OCI-M2 (cell line): ENCODE measurements around the gene MAP3K4.
"Not testable (repeated sequence)": the region's sequence is repeated elsewhere in the genome, so short reads cannot be mapped to it uniquely, and the experiment has no call there.

Experiments used
- DNase-seq: peaks from one replicate; lab custom pipeline; 2025; ENCODE audit not compliant: unreplicated experiment; lab: John Stamatoyannopoulos, UW

MAP3K4 gene

DNA sequence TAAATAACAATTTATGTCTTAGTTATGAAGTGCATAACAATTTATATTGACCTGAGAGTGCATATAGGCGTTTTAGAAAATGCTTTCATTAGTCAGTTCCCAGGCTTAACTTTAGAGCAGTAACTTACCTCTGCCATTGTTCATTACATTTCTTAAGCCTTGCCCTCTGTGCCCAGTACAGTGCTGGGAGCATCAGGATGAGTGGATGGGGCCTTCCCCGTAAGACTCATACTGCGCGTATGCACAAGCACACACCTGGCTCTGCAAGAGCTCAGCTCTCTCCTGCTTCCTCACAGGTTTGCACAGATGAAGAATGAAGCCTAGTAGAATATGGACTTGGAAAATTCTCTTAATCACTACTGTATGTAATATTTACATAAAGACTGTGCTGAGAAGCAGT is 125.0 kb downstream of the MAP3K4 start:
- no peak for DNase-seq

DNA sequence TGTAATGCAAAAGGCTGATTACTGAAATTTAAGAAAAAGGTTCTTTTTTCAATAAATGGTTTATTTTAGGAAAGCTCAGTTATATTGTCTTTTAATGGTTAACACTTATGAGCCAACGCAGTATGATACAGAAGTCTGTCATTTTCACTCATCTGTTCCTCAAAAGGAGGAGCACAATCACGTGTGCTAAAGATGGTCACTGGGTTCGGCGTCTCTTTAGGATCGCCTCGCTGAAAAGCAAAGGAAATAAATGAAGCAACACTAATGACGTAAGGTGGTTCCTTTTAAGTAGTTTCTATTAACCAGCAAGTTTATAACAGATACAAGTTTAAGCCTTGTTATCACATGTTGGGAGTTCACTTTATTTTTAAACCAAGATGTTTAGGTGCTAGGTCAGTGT is 125.7 kb downstream of the MAP3K4 start:
- DNase-seq: no peak

GRCh38 chr6:161117942-161118341 is 126.4 kb downstream of the MAP3K4 start:
- DNase-seq: no peak

DNA sequence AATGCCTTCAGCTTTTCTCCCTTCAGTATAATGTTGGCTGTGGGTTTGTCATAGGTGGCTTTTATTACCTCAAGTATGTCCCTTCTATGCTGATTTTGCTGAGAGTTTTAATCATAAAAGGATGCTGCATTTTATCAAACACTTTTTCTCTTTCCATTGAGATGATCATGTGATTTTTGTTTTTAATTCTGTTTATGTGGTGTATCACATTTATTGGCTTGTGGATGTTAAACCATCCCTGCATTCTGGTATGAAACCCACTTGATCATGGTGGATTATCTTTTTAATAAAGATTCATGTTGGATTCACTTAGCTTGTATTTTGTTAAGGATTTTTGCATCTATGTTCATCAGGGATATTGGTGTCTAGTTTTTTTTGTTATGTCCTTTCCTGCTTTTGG is 131.8 kb downstream of the MAP3K4 start:
- not testable (repeated sequence) for DNase-seq

DNA sequence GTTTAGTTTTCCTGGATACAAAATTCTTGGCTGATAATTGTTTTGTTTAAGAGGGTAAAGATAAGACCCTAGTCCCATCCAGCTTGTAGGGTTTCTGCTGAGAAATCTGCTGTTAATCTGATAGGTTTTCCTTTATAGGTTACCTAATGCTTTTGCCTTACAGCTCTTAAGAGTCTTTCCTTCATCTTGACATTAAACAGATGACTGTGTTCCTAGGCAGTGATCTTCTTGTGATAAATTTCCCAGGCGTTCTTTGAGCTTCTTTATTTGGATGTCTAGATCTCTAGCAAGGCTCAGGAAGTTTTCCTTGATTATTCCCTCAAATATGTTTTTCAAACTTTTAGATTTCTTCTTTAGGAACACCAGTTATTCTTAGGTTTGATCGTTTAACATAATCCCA is 134.0 kb downstream of the MAP3K4 start:
- no peak for DNase-seq

GRCh38 chr6:161127071-161127740 is 135.6 kb downstream of the MAP3K4 start:
- no peak for DNase-seq

DNA sequence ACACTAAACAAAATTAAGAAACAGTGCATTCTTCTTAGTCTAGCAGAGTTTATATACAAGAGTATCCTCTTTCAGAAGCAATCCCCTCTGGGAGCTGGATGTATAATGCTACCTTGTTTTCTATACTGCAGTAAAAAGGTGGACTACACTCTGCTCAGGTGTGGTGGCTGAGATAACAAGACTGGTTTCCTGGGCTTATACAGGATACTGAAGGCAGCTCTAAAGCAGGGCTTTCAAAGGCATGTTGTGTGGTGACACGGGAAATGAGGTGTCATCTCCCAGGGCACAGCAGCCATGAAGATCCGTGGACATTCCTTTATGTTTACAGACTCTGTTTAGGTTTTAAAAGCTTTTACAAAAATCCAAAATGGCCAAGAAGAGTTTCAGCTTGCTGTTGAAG is 136.7 kb downstream of the MAP3K4 start:
- DNase-seq: no peak

GRCh38 chr6:161128680-161129196 is 137.2 kb downstream of the MAP3K4 start:
- DNase-seq: no peak

DNA sequence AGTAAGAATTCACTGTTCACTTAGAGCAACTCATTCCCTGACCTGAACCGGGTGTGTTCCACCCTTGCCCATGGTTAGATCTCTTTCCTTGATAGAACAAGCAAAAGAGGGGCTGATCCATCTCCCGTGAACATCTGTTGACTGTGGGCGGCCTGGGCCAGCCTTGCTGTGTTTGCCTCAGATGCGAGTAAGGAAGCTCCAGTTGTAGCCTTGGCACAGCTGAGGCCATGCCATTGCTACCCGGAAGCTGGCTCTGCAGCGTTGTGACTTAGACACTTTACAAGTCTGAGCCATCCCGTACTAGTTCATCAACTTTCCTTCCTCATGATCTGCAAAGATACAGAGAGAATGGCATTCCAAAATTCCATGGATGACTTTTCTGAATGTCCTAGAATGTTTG is 139.0 kb downstream of the MAP3K4 start:
- no peak for DNase-seq

- DNase-seq: no peak
These were observed 139.6 kb downstream of the MAP3K4 start for GRCh38 chr6:161130967-161131766.

DNA sequence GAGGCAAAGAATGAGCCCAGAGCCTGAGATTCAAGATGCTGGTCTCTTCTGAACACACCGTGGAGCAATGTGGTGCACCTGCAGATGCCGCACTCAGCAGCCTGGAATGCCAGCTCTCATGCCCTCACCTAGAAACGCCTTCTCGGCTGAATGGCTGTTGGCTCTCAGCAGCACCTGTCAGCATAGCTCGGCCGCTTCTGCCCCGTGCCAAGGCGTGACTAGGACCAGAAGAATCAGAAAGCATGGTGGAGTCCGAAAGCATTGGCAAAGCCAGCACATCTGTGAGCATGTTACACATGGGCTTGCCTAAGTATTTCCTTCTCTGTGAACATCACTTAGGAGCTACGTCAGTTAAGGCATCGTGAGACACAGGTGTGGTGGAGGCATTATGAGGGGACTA is 140.8 kb downstream of the MAP3K4 start:
- DNase-seq: no peak

DNA sequence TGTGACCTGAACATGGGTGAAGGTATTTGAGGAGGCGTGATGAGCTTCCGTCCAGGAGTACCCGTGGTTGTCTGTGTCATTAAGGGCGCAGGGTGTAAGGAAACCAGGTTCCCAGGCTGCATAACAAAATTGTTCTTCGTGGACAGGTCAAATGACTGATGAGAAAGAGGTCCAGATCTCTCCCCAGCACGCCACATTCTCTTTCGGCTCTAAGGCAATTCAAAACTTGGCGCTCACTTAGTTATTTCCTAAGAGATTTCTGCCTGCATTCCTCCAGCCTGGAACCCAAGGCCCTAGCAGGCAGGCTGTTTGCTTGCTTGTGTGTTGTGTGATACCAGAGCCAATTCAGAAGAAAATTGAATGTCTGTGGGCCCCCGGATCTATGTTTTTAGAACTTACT is 142.4 kb downstream of the MAP3K4 start:
- DNase-seq: no peak

DNA sequence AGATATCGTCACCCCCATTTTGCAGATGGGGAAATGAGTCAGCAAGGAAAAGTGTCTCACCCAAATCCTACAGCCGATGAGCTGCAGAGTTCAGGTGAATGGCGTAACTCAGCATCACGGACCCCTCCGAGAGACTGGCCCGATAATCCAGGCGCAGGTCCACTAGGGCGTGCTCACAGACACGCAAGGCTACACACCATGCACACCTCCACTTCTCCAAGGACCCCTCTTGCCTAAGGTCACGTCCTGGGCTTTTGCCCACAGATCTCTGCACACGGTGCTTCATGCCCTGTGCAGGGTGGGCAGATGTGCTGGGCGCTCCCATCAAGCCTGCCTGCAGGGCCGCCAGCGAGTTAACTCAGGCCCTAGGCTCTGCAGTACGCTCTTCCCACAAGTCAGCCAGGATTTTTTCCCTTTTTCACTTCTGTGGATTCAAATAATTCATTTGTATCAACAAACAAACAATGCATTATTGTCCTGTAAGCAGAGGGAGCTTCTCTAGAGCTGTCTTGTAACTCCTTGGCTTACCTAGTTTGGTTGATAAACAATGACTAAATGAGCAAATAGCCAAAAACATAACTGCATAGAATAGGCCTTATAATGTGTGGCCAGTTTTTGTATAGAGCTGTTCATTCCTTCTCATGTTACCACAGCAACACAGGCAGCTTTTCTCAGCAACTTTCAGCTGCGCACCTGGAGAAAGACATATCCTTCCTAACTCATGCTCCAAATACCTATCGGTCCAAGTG is 143.2 kb downstream of the MAP3K4 start:
- DNase-seq: no peak

DNA sequence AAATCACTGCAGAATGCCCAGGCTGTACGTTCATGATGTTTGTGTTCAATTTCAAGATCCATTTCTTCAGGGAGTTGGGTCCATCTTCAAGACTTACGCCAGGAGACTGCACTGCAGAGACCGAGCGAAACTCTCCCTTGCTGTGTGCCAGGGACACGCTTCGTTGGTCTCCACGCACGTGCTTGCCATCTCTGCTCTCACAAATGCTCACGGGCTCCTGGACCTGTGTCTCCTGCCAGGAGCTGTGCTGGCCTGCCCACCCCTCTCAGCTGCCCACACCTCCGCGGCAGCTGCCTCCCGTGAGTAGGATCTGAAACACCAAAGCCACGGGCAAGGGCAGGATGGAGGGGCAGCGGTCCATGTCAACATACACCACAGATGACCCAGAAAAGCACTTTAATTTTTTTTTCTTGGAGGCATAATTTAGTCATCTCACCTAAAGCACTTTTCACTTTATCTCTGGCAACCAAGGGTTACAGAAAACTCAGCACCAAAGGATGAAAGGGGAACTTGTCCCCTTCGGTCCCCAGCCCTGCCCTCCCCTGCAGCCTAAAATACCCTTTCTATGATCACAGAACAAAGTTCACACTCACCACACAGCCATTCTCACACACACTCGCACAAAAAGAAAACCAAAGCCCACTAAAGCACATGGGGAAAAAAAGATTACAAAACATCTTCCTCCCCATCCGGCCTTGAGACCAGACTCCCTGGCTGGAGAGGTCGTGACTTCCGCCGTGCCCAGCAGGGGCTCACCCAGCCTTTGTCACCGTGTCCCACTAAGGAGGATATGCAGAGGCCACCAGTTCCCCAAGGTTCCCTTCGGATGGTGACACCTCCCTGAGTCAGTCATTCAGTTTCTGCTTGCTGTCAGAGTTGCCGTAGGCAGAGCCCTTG is 144.4 kb downstream of the MAP3K4 start:
- no peak for DNase-seq

DNA sequence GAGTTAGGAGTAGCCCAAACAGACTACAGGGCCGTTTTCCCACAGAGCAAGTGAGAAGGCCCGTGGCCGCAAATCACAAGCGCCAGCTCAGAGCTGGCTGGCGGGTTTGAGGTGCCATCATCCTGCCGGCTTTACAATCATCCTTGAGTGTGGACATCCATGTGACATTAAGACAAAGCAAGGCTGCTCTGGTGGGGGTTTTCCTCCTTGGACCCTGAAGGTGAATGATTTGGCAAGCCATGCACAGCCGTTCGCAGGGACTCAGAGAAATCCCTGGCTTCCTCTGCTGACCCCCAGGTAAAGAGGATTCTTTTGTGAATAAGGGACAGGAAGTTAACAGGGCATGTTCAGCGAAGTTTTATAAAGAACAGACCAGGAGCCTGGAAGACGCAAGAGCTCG is 145.1 kb downstream of the MAP3K4 start:
- no peak for DNase-seq

GRCh38 chr6:161137320-161137719 is 145.8 kb downstream of the MAP3K4 start:
- DNase-seq: no peak

DNA sequence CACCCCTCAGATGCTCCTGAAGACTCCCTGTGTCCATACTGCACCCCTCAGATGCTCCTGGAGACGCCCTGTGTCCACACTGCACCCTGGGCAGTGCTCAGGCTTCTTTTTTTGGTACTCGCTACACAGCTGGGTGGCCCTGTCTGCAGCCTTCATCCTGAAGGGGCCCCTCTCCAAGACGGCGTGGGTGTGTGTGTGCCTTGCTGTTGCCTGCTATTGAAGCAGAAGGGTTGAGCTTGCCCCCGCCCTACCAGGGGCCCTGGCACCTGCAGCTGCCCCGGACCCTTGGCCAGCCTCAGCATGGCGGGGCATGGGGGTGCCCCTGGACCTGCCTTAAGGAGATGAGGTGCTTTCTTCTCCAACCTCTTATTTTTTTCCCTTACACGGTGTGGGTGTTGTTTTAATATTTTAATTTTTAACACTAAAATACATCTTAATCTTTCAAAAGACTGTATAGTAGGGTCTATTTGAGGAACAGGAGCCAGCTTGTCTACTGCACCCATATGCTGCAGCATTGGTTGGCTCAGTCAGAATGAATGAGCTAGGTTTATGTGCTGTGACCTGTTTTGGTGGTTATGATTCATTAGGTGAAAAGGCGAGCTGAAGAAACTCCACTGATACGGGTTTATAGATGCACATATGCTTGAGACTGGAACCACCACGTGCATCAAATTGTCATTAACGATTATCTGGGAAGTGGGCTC is 146.4 kb downstream of the MAP3K4 start:
- no peak for DNase-seq

DNA sequence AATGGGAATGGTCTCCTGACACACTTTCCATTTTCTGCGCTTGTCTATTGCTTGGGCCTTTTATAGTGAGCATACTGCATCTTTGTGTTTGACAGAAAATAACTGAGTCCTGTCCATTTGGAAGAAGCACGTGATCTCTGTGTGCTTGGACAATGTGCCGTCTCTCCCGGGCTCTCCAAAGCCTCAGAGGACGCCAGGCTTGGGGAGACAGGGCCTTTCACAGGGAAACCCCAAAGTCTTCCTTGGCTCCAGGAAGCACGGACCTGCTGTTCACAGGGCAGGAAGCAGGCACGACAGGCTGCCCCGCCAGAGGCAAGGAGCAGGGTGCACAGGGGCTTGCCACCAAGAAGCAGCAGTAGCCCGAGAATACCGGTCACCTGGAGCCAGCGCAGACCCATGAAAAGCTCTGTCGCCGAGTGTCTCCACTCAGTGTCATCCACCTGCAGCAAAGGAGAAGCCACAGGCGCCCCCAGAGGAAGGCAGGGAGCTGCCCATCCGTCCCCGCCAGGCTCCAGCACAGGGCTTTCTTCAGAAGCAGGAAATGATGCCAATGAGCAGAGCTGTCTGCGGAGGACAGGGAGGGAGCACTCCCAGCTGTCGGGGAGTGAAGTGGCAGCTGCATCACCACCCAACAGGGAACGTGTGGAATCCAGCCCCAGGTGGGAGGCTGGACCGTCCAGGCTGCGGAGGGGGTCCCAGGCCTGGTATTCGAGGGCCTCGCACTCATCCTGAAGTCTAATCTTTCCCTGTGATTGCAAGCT is 147.2 kb downstream of the MAP3K4 start:
- no peak for DNase-seq

DNA sequence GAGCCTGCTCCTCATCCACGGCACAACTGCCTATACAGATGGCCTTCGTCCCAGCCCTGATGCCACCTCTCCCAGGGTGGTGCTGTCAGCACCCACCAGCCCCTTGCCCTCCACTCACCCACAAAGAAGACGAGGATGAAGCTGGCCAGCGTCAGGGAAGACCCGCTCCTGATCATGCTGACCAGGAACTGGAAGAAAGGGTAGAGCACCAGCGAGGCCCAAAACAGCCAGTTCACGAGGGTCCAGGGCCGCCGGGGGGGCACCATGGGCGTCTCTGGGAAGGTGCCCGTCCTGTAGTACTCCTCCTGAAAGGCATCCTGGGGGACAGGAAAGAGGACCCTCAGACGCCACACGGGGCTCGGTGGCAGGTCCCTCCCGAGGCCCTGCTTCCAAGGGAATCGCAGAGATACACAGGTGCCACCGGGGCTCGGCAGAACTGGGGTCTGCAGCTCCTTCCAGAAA is 147.8 kb downstream of the MAP3K4 start:
- DNase-seq: no peak
